ENCODE results near the gene ZFP36L1. TPM values are rescaled to one million over a fixed set of nuclear protein-coding genes. Genes with fewer than 3 reads are reported as not detected.
A peak's percentile ranks its signal among the peaks of the same experiment; 100 is the strongest.

ZFP36L1 gene
- total RNA-seq, 1 experiment from 2014 or later, result 304 TPM

GRCh38 chr14:68820999-68821683, 28.3 kb upstream of the ZFP36L1 start:
- Histone ChIP-seq H3K4me2 (ENCODE audit: low read length) (no peak overlapping the region), H3K79me2 (ENCODE audit: insufficient read depth, low read length) (no peaks in the 10 kb centered on the region), H3K36me3 (ENCODE audit: control insufficient read depth in 1 of 2, insufficient read depth in 2 of 2, low read length in 2 of 2) (no peaks in the 10 kb centered on the region), H3K27ac (ENCODE audit: low read depth, low read length) (peak overlapping the region; percentile 99), H3K9ac (ENCODE audit: low read length) (no peak overlapping the region), H2AFZ (ENCODE audit: low read depth, low read length, poor library complexity, severe bottlenecking) (no peak overlapping the region), H3K4me1 (ENCODE audit: control insufficient read depth in 1 of 2, insufficient read depth in 2 of 2, low read length in 2 of 2) (peaks cover 47 to 58% of the 10 kb centered on the region in 2 experiments), H3K27me3 (ENCODE audit: insufficient read depth, low read length) (no peaks in the 10 kb centered on the region), H3K4me3 (replicated peaks in 1 of 2; ENCODE audit: low read depth in 1 of 2, low read length in 2 of 2) (no peak overlapping the region), H3K9me3 (ENCODE audit: control insufficient read depth in 1 of 2, insufficient read depth in 1 of 2, low read depth in 1 of 2, low read length in 2 of 2) (no peaks in the 10 kb centered on the region), H3K9me2 (ENCODE audit: insufficient read depth) (no peaks in the 10 kb centered on the region), H4K20me1 (ENCODE audit: insufficient read depth) (no peaks in the 10 kb centered on the region)
- RAD21 ChIA-PET (ENCODE audit: low non-redundant PET in 1 of 2, low total read pairs in 2 of 2, uncharacterized antibody in 2 of 2, unreplicated experiment in 2 of 2), result no interaction called here
- POLR2A ChIA-PET, result interaction anchor here (12.3 kb wide), 1 partner anchor 31 kb away, joined by 120 read pairs; the partner anchor contains the start of gene ZFP36L1
- DNase-seq (ENCODE audit: low read depth, low spot score) (no peak), ATAC-seq (no peak)
- no peak for TF ChIP-seq SIN3A (IDR thresholded peaks at IDR 0.05; ENCODE audit: low read depth)
- no peak for TF ChIP-seq CTCF (IDR thresholded peaks at IDR 0.05 in 2 of 3, conservative IDR thresholded peaks at IDR 0.05 in 1 of 3; ENCODE audit: borderline replicate concordance in 1 of 3, insufficient read depth in 1 of 3, low read depth in 2 of 3, low read length in 2 of 3)
- TF ChIP-seq ZBTB33 (IDR thresholded peaks at IDR 0.05; ENCODE audit: extremely low read depth, insufficient replicate concordance, low read length), result no peak
- no peak for TF ChIP-seq EZH2phosphoT487 (IDR thresholded peaks at IDR 0.05; ENCODE audit: borderline replicate concordance)
- TF ChIP-seq ZNF274 (IDR thresholded peaks at IDR 0.05; ENCODE audit: low read depth, low read length), result no peak
- no peak for TF ChIP-seq MAX (IDR thresholded peaks at IDR 0.05)
- no peak for TF ChIP-seq CBX3 (IDR thresholded peaks at IDR 0.05; ENCODE audit: low read depth)
- no peak for TF ChIP-seq ELF1 (IDR thresholded peaks at IDR 0.05; ENCODE audit: borderline replicate concordance, low read depth)
- TF ChIP-seq ZFX (IDR thresholded peaks at IDR 0.05), result no peak
- TF ChIP-seq SP1 (IDR thresholded peaks at IDR 0.05; ENCODE audit: low read depth), result no peak
- no peak for TF ChIP-seq YY1 (IDR thresholded peaks at IDR 0.05; ENCODE audit: extremely low read depth, insufficient replicate concordance, low read depth, low read length)
- no peak for TF ChIP-seq SRF (IDR thresholded peaks at IDR 0.05; ENCODE audit: low read depth)
- TF ChIP-seq REST (IDR thresholded peaks at IDR 0.05; ENCODE audit: low read depth), result no peak
- no peak for TF ChIP-seq TCF7L2 (IDR thresholded peaks at IDR 0.05; ENCODE audit: borderline replicate concordance, extremely low read depth, insufficient read depth, insufficient read length)
- no peak for TF ChIP-seq RAD21 (IDR thresholded peaks at IDR 0.05; ENCODE audit: low read depth)
- TF ChIP-seq ATF3 (IDR thresholded peaks at IDR 0.05), result no peak
- TF ChIP-seq CEBPB (IDR thresholded peaks at IDR 0.05; ENCODE audit: low read depth), result no peak
- no peak for TF ChIP-seq JUND (IDR thresholded peaks at IDR 0.05)
- TF ChIP-seq POLR2AphosphoS5 (IDR thresholded peaks at IDR 0.05; ENCODE audit: low read depth, low read length), result no peak
- TF ChIP-seq EGR1 (IDR thresholded peaks at IDR 0.05; ENCODE audit: low read depth), result no peak
- no TSS peak for BruUV-seq (replicated peaks)
- intact Hi-C loops (cut with micrococcal nuclease), result no loop called here
- CTCF ChIA-PET, result no interaction called here
